Thoracic aorta (tissue), 2 donors: ENCODE results near the gene BBS5. TPM values are rescaled to one million over a fixed set of nuclear protein-coding genes. Genes with fewer than 3 reads are reported as not detected.

Experiments
- ATAC-seq: fragments of 150-250 bp; one replicate; pipeline ENCODE4 v1.8.0; 2017; ENCODE audit warnings: low read depth; ENCODE audit not compliant: insufficient number of reproducible peaks, low FRiP score
- DNase-seq: peaks from one replicate; pipeline ENCODE4 v3.0.0-alpha.2; 2020; ENCODE audit warnings: low spot score
- H3K27ac ChIP-seq, 2 donors: fragments of 200-600 bp; sonication (generic); 1 replicate in 1 of 2; 2 replicates in 1 of 2; pipeline ENCODE4 v1.5.1; 2016; ENCODE audit warnings: mild to moderate bottlenecking in 2 of 2, moderate library complexity in 2 of 2
- H3K27me3 ChIP-seq: fragments of 200-600 bp; sonication (generic); replicated peaks from 2 replicates; pipeline ENCODE4 v1.6.0; 2016; ENCODE audit warnings: mild to moderate bottlenecking; ENCODE audit not compliant: insufficient read depth
- H3K36me3 ChIP-seq: fragments of 200-600 bp; sonication (generic); one replicate; pipeline ENCODE4 v1.5.1; 2016
- H3K4me1 ChIP-seq, 2 donors: fragments of 200-600 bp; sonication (generic); 1 replicate in 1 of 2; 2 replicates in 1 of 2; pipeline versions ENCODE4 v1.5.1 to v1.6.0; 2016; ENCODE audit warnings: low read depth in 2 of 2, mild to moderate bottlenecking in 1 of 2; ENCODE audit not compliant: control insufficient read depth in 1 of 2
- H3K4me3 ChIP-seq: fragments of 200-600 bp; sonication (generic); 2 replicates; pipeline ENCODE4 v1.5.1; 2016; ENCODE audit warnings: mild to moderate bottlenecking
- H3K9me3 ChIP-seq: fragments of 200-600 bp; sonication (generic); 2 replicates; pipeline ENCODE4 v1.5.1; 2016
- total RNA-seq, 2 donors: library from RNA; depleted of rRNA; stranded (reverse); fragments of >200 nt; gene quantifications; one replicate each; pipeline versions ENCODE4 v1.1.0 to v1.2.3, GENCODE V29; 2016
- TF ChIP-seq, protein P1 (sequence below): fragments of 200-600 bp; sonication (generic); IDR thresholded peaks from one replicate; pipeline ENCODE4 v1.5.1; 2019; ENCODE audit warnings: antibody characterized with exemption

BBS5 gene
- total RNA-seq, 2 donors from 2014 or later = 13.6 to 21.1 TPM

GRCh38 chr2:169504651-169505050 lies 25.4 kb downstream of the BBS5 start:
- ATAC-seq (no peak), DNase-seq (no peak)
- no peaks in the 10 kb centered on the region for H3K27me3 ChIP-seq
- peaks cover 2 to 8% of the 10 kb centered on the region in 2 donors for H3K4me1 ChIP-seq
- H3K4me3 ChIP-seq = no peak overlapping the region
- peaks cover 8% of the 10 kb centered on the region for H3K36me3 ChIP-seq
- H3K9me3 ChIP-seq = no peaks in the 10 kb centered on the region
- no peak overlapping the region for H3K27ac ChIP-seq
- TF ChIP-seq, protein P1, sequence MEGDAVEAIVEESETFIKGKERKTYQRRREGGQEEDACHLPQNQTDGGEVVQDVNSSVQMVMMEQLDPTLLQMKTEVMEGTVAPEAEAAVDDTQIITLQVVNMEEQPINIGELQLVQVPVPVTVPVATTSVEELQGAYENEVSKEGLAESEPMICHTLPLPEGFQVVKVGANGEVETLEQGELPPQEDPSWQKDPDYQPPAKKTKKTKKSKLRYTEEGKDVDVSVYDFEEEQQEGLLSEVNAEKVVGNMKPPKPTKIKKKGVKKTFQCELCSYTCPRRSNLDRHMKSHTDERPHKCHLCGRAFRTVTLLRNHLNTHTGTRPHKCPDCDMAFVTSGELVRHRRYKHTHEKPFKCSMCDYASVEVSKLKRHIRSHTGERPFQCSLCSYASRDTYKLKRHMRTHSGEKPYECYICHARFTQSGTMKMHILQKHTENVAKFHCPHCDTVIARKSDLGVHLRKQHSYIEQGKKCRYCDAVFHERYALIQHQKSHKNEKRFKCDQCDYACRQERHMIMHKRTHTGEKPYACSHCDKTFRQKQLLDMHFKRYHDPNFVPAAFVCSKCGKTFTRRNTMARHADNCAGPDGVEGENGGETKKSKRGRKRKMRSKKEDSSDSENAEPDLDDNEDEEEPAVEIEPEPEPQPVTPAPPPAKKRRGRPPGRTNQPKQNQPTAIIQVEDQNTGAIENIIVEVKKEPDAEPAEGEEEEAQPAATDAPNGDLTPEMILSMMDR = no peak

DNA sequence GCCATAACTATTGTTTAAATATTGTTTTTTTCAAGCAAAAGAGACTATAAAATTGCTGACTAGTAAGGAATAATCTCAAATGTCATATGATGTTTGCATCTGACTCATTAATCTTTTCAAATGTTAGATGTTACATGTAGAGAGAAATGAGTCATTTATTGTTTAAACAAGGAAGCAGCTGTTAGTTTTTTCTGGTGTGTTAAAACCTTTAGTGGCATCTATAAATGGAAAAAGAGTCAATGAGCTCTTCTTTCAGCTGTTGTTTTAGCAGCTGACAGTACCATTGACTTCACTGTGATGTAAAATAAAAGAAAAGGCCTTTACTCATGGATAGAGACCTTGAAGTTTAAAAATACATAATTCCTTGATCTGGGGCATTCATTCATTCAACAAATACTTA lies 28.4 kb downstream of the BBS5 start:
- DNase-seq (no peak), ATAC-seq (no peak)
- Histone ChIP-seq H3K36me3 (no peaks in the 10 kb centered on the region), H3K27me3 (no peaks in the 10 kb centered on the region), H3K4me1 (peaks cover 11 to 29% of the 10 kb centered on the region in 2 donors), H3K27ac (peak overlapping the region in 1 of 2 donors; percentile 12), H3K4me3 (no peak overlapping the region), H3K9me3 (no peaks in the 10 kb centered on the region)
- TF ChIP-seq, protein P1 = no peak

DNA sequence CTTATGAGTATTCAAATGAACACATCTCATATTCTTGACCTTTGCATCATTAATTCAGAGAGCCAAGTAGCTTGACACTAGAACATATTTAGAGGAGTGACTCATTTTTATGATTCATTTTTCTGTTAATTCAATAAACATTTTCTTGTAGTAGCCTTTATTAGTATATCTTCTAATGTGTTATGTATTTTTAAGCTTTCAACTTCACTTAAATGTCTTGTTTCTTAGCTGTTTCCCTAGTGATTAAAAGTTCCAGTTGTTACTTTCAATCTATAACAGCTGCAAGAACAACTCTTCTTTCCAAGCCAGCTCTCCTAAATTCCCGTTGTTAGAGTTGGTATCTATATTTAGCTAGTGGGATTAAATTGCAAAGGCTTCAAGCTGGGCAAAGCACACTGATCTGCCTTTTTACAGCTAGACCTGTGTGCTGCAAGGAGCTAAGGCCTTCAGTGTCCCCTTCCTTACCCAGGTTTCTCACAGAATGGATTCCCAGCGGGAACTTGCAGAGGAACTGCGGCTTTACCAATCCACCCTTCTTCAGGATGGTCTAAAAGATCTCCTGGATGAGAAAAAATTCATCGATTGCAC lies 30.1 kb downstream of the BBS5 start, which contains the start of gene KLHL41:
KLHL41 (plus strand) TSS at position 405 of the 588 bp plus-strand sequence; CDS start at position 482, 77 bp downstream.
- no peaks in the 10 kb centered on the region for H3K36me3 ChIP-seq
- ATAC-seq (peak; percentile 56), DNase-seq (no peak)
- H3K27me3 ChIP-seq = no peaks in the 10 kb centered on the region
- H3K4me3 ChIP-seq = peak within 1 kb of the TSS; percentile 17
- TF ChIP-seq, protein P1 = no peak
- H3K9me3 ChIP-seq = no peaks in the 10 kb centered on the region
- H3K4me1 ChIP-seq = peaks cover 11 to 32% of the 10 kb centered on the region in 2 donors
- H3K27ac ChIP-seq = peak within 1 kb of the TSS; percentile 42 to 65

GRCh38 chr2:169509955-169510354 lies 30.7 kb downstream of the BBS5 start:
- DNase-seq (no peak), ATAC-seq (no peak)
- H3K4me3 ChIP-seq = no peak overlapping the region
- peak overlapping the region; percentile 42 to 65 for H3K27ac ChIP-seq
- no peaks in the 10 kb centered on the region for H3K36me3 ChIP-seq
- TF ChIP-seq, protein P1 = no peak
- peaks cover 11 to 32% of the 10 kb centered on the region in 2 donors for H3K4me1 ChIP-seq
- H3K9me3 ChIP-seq = no peaks in the 10 kb centered on the region
- no peaks in the 10 kb centered on the region for H3K27me3 ChIP-seq

- Histone ChIP-seq H3K9me3 (no peaks in the 10 kb centered on the region), H3K27ac (no peak overlapping the region), H3K4me3 (no peak overlapping the region), H3K36me3 (no peaks in the 10 kb centered on the region), H3K27me3 (no peaks in the 10 kb centered on the region), H3K4me1 (peaks cover 11 to 32% of the 10 kb centered on the region in 2 donors)
- TF ChIP-seq, protein P1 = no peak
- DNase-seq = no peak
- no peak for ATAC-seq
Measured at GRCh38 chr2:169510496-169510895, 31.2 kb downstream of the BBS5 start.
